ENCODE data around the gene SH3BGR. TPM values are rescaled to one million over a fixed set of nuclear protein-coding genes. Genes with fewer than 3 reads are reported as not detected.

The SH3BGR gene
- total and polyA plus RNA-seq, 2 donors (not counting 3 experiments of a cell fraction or from before 2014, with no cell fraction given): 1.1 TPM; not detected in 1

- ChIA-PET POLR2A (no interaction called here), CTCF (no interaction called here)
- Histone ChIP-seq H3K27ac (ENCODE audit: insufficient read depth, low read depth, low read length) (no peak overlapping the region), H3K4me1 (ENCODE audit: control insufficient read depth, extremely low read depth, insufficient read depth, low read length) (no peaks in the 10 kb centered on the region), H3K27me3 (ENCODE audit: control insufficient read depth in 2 of 2, insufficient read depth in 2 of 2, low read length in 2 of 2) (no peaks in the 10 kb centered on the region), H3K4me3 (replicated peaks in 1 of 3; ENCODE audit: insufficient read depth in 1 of 3, low read depth in 1 of 3, low read length in 3 of 3) (no peak overlapping the region), H3K79me2 (ENCODE audit: control insufficient read depth, insufficient read depth, low read length) (no peaks in the 10 kb centered on the region), H3K36me3 (ENCODE audit: control insufficient read depth in 2 of 2, extremely low read depth in 1 of 2, insufficient read depth in 2 of 2, low read length in 2 of 2) (no peaks in the 10 kb centered on the region), H3K9ac (replicated peaks; ENCODE audit: extremely low read depth, insufficient read depth, low read length) (no peak overlapping the region), H3K9me3 (replicated peaks; ENCODE audit: control insufficient read depth, insufficient read depth, low read length) (no peaks in the 10 kb centered on the region), H3K9me1 (replicated peaks; ENCODE audit: control insufficient read depth, extremely low read depth, insufficient read depth, low read length) (no peaks in the 10 kb centered on the region), H2AFZ (ENCODE audit: low read depth, low read length) (no peak overlapping the region), H3K4me2 (ENCODE audit: insufficient read depth, low read length) (no peak overlapping the region), H4K20me1 (replicated peaks; ENCODE audit: control insufficient read depth, extremely low read depth, insufficient read depth, low read length) (no peaks in the 10 kb centered on the region)
- DNase-seq (ENCODE audit: low read depth, low spot score) (no peak), FAIRE-seq (no peak)
- dilution Hi-C loops (cut with MboI; ENCODE audit: extremely low pct_ligation_motif_present, low sequenced_read_pairs): loop anchor here (25.0 kb wide), 1 partner anchor 188 kb away; no protein-coding TSS in a partner anchor
- no TSS peak for BruUV-seq (replicated peaks)
- no peak for TF ChIP-seq POLR2AphosphoS5 (IDR thresholded peaks at IDR 0.05; ENCODE audit: insufficient read depth, low read depth, low read length)
- no peak for TF ChIP-seq EZH2 (IDR thresholded peaks at IDR 0.05; ENCODE audit: borderline replicate concordance, low read depth, low read length, severe bottlenecking)
- TF ChIP-seq, protein P1, sequence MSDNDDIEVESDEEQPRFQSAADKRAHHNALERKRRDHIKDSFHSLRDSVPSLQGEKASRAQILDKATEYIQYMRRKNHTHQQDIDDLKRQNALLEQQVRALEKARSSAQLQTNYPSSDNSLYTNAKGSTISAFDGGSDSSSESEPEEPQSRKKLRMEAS (IDR thresholded peaks at IDR 0.05; ENCODE audit: insufficient read depth, insufficient read length): no peak
- no peak for TF ChIP-seq JUN (IDR thresholded peaks at IDR 0.05; ENCODE audit: borderline replicate concordance, insufficient read depth, insufficient read length, low read depth)
- TF ChIP-seq GATA2 (IDR thresholded peaks at IDR 0.05; ENCODE audit: insufficient read depth, insufficient read length, low read depth, low read length): no peak
- no peak for TF ChIP-seq FOS (IDR thresholded peaks at IDR 0.05; ENCODE audit: borderline replicate concordance, insufficient read depth, low read length)
- TF ChIP-seq MYC (IDR thresholded peaks at IDR 0.05; ENCODE audit: low read depth, low read length): no peak
- no peak for TF ChIP-seq CTCF (IDR thresholded peaks at IDR 0.05; ENCODE audit: extremely low read depth in 1 of 2, insufficient read depth in 1 of 2, low read depth in 1 of 2, low read length in 2 of 2)
- TF ChIP-seq POLR2A (IDR thresholded peaks at IDR 0.05; ENCODE audit: low read depth, low read length): no peak
- intact Hi-C loops (cut with micrococcal nuclease): no loop called here
Observed at GRCh38 chr21:39523915-39524314, 72.1 kb downstream of the SH3BGR start.

Measured in endothelial cell of umbilical vein (primary cell).